Lower leg skin (tissue), 3 donors: Measurements from ENCODE around the gene HLA-F.

ENCODE experiments used
- CTCF ChIP-seq, 3 donors: fragments of 450-650 bp; IDR thresholded peaks; one replicate each; pipeline ENCODE4 v1.5.1; 2016; ENCODE audit warnings: antibody characterized with exemption in 3 of 3, mild to moderate bottlenecking in 3 of 3, moderate library complexity in 2 of 3
- POLR2A ChIP-seq, 2 donors: fragments of 450-650 bp; IDR thresholded peaks; one replicate each; pipeline ENCODE4 v1.6.1; 2016 to 2017; ENCODE audit warnings: antibody characterized with exemption in 2 of 2, mild to moderate bottlenecking in 1 of 2, moderate library complexity in 1 of 2

GRCh38 chr6:29746846-29747687 is 23.8 kb downstream of the HLA-F start:
- TF ChIP-seq POLR2A (IDR thresholded peaks at IDR 0.05): no peak
- TF ChIP-seq CTCF (IDR thresholded peaks at IDR 0.05): no peak
